Ascending aorta (tissue), 2 donors: Measurements from ENCODE around the gene UMPS. TPM values are rescaled to one million over a fixed set of nuclear protein-coding genes. Genes with fewer than 3 reads are reported as not detected.
"Not testable (repeated sequence)": the region's sequence is repeated elsewhere in the genome, so short reads cannot be mapped to it uniquely, and the experiment has no call there.

Experiments
- DNase-seq, 2 donors: peaks; one replicate each; pipeline ENCODE4 v3.0.0-alpha.2; 2019; ENCODE audit warnings: low spot score in 2 of 2
- H3K27ac ChIP-seq, 2 donors: fragments of 200-600 bp; sonication (generic); one replicate each; pipeline ENCODE4 v1.5.1; 2016 to 2017; ENCODE audit warnings: mild to moderate bottlenecking in 1 of 2
- H3K27me3 ChIP-seq: fragments of 200-600 bp; sonication (generic); one replicate; pipeline ENCODE4 v1.5.1; 2017
- H3K36me3 ChIP-seq, 2 donors: fragments of 200-600 bp; sonication (generic); one replicate each; pipeline ENCODE4 v1.5.1; 2016
- H3K4me1 ChIP-seq, 2 donors: fragments of 200-600 bp; sonication (generic); one replicate each; pipeline ENCODE4 v1.5.1; 2016 to 2017; ENCODE audit warnings: mild to moderate bottlenecking in 1 of 2
- H3K4me3 ChIP-seq, 2 donors: fragments of 200-600 bp; sonication (generic); one replicate each; pipeline ENCODE4 v1.5.1; 2016 to 2017; ENCODE audit warnings: mild to moderate bottlenecking in 1 of 2
- H3K9me3 ChIP-seq, 2 donors: fragments of 200-600 bp; sonication (generic); one replicate each; pipeline ENCODE4 v1.5.1; 2016
- intact Hi-C: fragments of 100-400 bp; cut with DNase I; formaldehyde crosslinking; loops from one replicate; pipeline ENCODE4 v1.15.1; 2023
- total RNA-seq: library from RNA; depleted of rRNA; stranded (reverse); fragments of >200 nt; gene quantifications from one replicate; pipeline ENCODE4 v1.1.0, GENCODE V29; 2016
- TF ChIP-seq, protein P1 (sequence below), 3 experiments: fragments of 200-600 bp in 2 of 3; fragments of 450-650 bp in 1 of 3; sonication (generic) in 2 of 3; IDR thresholded peaks; one replicate each; pipeline ENCODE4 v1.5.1; 2016 to 2019; ENCODE audit warnings: antibody characterized with exemption in 3 of 3, mild to moderate bottlenecking in 1 of 3, moderate library complexity in 1 of 3

The UMPS gene
- total RNA-seq, 1 donor from 2014 or later, result 4.5 TPM

DNA sequence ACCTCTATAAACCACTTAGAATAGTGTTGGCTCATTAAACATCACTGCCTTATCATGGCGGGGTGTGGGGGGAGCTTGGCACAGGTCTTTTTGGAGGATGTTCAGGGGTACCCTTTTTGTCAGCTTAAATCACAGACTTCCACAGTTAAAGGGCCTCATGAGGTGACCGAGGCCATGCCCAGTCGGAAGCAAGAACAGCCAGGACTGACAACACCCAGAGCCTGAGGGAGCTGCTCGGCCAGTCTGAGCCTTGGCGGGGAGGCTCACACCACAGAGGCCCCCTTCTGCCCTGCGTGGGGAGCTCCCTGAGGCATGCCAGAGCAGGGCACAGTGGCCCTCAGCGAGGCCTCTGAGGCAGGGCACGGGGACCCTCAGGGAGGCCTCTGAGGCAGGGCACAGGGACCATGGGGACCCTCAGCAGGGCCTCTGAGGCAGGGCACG lies 49.5 kb downstream of the UMPS start:
- no peak for DNase-seq
- Histone ChIP-seq H3K4me1 (peaks cover 37 to 66% of the 10 kb centered on the region in 2 donors), H3K4me3 (peak overlapping the region in 1 of 2 donors; percentile 30), H3K27me3 (no peaks in the 10 kb centered on the region), H3K9me3 (no peaks in the 10 kb centered on the region), H3K27ac (peak overlapping the region; percentile 92 to 94), H3K36me3 (peaks cover 0 to 18% of the 10 kb centered on the region in 2 donors)
- intact Hi-C loops, result loop anchor here (10.0 kb wide), 1 partner anchor 275 kb away; the partner anchor contains the start of gene HEG1
- TF ChIP-seq, protein P1, sequence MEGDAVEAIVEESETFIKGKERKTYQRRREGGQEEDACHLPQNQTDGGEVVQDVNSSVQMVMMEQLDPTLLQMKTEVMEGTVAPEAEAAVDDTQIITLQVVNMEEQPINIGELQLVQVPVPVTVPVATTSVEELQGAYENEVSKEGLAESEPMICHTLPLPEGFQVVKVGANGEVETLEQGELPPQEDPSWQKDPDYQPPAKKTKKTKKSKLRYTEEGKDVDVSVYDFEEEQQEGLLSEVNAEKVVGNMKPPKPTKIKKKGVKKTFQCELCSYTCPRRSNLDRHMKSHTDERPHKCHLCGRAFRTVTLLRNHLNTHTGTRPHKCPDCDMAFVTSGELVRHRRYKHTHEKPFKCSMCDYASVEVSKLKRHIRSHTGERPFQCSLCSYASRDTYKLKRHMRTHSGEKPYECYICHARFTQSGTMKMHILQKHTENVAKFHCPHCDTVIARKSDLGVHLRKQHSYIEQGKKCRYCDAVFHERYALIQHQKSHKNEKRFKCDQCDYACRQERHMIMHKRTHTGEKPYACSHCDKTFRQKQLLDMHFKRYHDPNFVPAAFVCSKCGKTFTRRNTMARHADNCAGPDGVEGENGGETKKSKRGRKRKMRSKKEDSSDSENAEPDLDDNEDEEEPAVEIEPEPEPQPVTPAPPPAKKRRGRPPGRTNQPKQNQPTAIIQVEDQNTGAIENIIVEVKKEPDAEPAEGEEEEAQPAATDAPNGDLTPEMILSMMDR (IDR thresholded peaks at IDR 0.05), result no peak

DNA sequence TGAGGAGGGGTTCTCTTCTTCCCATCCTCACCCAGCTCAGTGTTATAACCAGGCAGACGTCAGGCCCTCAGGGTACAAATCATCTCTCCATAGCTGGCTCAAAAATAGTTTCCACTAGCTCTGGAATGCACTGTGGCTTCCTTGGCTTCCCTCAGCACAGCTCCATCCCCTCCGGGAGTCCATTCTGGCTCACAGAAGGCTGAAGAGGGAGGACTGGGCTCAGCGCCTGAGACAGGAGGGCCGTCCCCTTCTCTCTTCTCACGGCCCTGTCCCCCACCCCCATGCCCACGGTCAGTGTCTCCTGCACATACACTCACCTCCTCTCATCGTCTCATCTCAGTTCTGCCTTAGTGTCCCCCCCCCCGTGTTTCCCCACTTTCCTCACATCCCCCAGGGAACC lies 50.1 kb downstream of the UMPS start:
- intact Hi-C loops, result loop anchor here (10.0 kb wide), 1 partner anchor 274 kb away; the partner anchor contains the start of gene HEG1
- Histone ChIP-seq H3K27me3 (no peaks in the 10 kb centered on the region), H3K9me3 (no peaks in the 10 kb centered on the region), H3K36me3 (peaks cover 0 to 18% of the 10 kb centered on the region in 2 donors), H3K27ac (peak overlapping the region; percentile 92 to 94), H3K4me1 (peaks cover 40 to 66% of the 10 kb centered on the region in 2 donors), H3K4me3 (peak overlapping the region in 1 of 2 donors; percentile 30)
- DNase-seq, result peak in 1 of 2 donors; percentile 88
- TF ChIP-seq, protein P1 (IDR thresholded peaks at IDR 0.05), result no peak

DNA sequence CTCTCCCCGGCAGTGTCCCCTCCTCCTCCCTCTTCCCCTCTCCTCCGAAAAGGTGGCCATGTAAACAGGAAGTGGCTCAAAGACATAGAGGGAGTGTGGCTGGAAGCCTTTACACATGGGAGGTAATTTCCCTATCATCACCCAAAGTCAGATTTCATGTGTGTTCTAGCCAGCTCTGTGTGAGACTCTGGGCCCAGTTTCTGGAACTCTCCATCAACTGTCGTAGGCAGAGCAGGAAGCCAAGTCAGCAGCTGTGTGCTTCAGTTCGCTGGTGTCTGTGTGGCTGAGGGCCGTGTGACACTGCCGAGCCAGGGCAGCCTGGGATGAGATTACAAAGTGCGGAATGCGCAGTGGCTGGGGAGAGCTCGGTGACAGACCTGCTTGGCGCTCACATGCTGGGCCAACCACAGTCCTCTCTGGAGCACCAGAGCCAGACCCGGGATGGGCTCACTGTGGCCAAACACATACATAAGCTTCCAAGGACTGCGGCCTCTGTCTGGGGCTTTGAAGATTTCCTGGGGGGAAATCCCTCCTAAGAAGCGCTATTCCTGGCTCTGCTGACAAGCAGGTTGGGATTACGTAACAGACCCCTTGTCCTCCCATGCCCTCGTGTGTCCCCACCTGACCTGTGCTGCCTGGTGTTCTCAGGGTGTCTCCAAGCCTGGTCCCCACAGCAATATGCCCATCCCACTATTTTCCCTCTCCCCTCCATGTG lies 50.7 kb downstream of the UMPS start:
- no peaks in the 10 kb centered on the region for H3K27me3 ChIP-seq
- intact Hi-C loops, result loop anchor here (10.0 kb wide), 1 partner anchor 274 kb away; the partner anchor contains the start of gene HEG1
- H3K4me1 ChIP-seq, result peaks cover 39 to 69% of the 10 kb centered on the region in 2 donors
- peaks cover 0 to 17% of the 10 kb centered on the region in 2 donors for H3K36me3 ChIP-seq
- TF ChIP-seq, protein P1 (IDR thresholded peaks at IDR 0.05), result no peak
- peak; percentile 46 to 91 for DNase-seq
- no peaks in the 10 kb centered on the region for H3K9me3 ChIP-seq
- H3K27ac ChIP-seq, result peak overlapping the region; percentile 92 to 94
- H3K4me3 ChIP-seq, result peak overlapping the region in 1 of 2 donors; percentile 30

DNA sequence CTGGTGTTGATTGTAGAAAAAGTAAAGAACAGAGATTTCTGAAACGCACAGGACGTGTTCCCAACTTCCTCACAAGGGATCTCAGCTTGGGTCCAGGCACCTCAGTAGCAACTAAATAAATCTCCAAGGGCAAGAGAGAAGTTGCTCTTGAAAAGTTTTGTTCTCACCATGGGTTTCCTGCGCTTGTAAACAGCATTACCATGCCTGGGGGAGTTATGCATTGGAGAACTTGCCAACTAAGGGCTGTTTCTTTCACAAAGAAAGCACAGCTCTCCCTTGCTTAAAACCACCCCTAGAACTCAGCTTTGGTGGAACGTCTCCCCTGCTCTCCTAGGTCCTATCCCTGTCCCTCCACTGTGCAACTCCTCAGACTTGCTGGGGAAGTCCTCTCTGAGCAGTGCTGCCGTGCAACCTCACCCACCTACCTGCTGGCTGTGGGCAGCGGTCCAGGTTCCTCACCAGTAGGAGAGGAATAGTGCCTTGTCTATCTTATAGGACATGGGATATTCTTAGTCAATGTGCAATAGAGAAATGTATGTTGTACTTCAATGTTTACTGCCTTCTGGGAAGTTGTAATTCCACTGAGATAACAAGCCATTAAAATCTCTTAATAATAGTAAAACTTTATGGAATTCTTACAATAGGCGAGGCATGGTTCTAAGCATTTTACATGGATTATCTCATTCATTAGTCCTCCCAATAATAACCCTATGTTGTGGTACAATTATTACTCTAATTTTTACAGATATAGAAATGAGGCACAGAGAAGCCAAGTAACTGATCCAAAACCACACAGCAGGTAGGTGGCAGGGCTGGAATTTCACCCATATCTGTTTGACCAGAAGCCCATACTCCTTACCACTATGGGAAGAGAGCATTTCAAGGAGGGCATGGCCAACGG lies 51.5 kb downstream of the UMPS start:
- no peak for DNase-seq
- Histone ChIP-seq H3K36me3 (peaks cover 0 to 14% of the 10 kb centered on the region in 2 donors), H3K4me1 (peaks cover 39 to 76% of the 10 kb centered on the region in 2 donors), H3K9me3 (no peaks in the 10 kb centered on the region), H3K4me3 (peak overlapping the region in 1 of 2 donors; percentile 30), H3K27me3 (no peaks in the 10 kb centered on the region), H3K27ac (peak overlapping the region; percentile 92 to 94)
- TF ChIP-seq, protein P1 (IDR thresholded peaks at IDR 0.05), result no peak
- intact Hi-C loops, result loop anchor here (10.0 kb wide), 1 partner anchor 273 kb away; the partner anchor contains the start of gene HEG1

DNA sequence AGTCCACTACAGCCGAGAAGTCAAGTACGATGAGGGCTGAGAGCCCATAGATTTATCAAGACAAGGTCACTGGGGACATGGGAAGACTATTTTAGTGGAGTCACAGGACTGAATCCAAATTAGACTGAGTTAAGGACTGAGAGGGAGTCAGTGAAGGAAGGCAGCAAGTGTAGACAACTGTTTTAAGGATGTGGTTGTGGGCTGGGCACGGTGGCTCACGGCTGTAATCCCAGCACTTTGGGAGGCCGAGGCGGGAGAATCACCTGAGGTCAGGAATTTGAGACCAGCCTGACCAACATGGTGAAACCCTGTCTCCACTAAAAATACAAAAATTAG lies 52.1 kb downstream of the UMPS start:
- DNase-seq, H3K4me3 ChIP-seq, H3K36me3 ChIP-seq, H3K9me3 ChIP-seq, H3K27me3 ChIP-seq: not testable (repeated sequence)
- Histone ChIP-seq H3K4me1 (peaks cover 43 to 77% of the 10 kb centered on the region in 2 donors), H3K27ac (peak overlapping the region; percentile 92 to 94)
- intact Hi-C loops, result loop anchor here (10.0 kb wide), 1 partner anchor 272 kb away; the partner anchor contains the start of gene HEG1
